NCI-H774 (cell line): ENCODE measurements around the gene LCN12.

Experiments
- DNase-seq: peaks from one replicate; lab custom pipeline; 2025; lab: John Stamatoyannopoulos, UW

LCN12 gene

GRCh38 chr9:136958898-136959850, 7.1 kb downstream of the LCN12 start:
- DNase-seq: no peak

GRCh38 chr9:136960212-136960937, 8.3 kb downstream of the LCN12 start:
- DNase-seq: no peak

DNA sequence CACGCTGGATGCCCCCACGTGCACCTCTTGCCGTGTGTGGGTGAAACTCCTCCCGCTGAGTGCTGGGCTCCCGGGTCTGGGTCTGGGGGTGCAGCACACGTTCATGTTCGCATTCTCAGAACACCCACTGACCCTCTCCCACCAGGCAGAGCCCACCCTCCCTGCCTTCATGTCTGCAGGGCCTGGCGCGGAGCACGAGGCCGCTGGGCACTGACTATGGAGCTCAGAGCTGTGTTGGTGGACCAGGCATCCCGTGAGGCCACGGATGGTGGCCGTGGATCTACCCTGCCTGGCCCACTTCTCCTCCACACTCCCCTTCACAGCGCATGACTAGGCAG, 8.8 kb downstream of the LCN12 start:
- DNase-seq: no peak

- DNase-seq: no peak
Observed at GRCh38 chr9:136961279-136962065, 9.4 kb downstream of the LCN12 start.

DNA sequence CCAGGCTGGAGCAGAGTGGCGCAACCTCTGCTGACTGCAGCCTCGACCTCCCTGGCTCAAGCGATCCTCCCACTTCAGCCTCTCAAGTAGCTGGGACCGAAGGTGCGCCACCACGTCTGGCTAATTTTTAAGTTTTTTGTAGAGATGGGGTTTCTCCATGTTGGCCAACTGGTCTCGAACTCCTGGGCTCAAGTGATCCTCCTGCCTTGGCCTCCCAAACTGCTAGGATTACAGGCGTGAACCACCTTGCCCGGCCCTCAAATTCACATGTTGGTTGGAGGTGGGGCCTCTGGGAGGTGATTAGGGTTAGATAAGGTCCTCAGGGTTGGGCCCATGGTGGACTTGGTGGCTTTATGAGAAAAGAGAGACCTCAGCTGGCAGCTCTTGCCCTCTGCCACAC, 10.1 kb downstream of the LCN12 start:
- no peak for DNase-seq

- no peak for DNase-seq
Observed at GRCh38 chr9:136962701-136963248, 10.7 kb downstream of the LCN12 start.

GRCh38 chr9:136963341-136963740, 11.3 kb downstream of the LCN12 start:
- DNase-seq: no peak

GRCh38 chr9:136963751-136964150, 11.7 kb downstream of the LCN12 start:
- no peak for DNase-seq

DNA sequence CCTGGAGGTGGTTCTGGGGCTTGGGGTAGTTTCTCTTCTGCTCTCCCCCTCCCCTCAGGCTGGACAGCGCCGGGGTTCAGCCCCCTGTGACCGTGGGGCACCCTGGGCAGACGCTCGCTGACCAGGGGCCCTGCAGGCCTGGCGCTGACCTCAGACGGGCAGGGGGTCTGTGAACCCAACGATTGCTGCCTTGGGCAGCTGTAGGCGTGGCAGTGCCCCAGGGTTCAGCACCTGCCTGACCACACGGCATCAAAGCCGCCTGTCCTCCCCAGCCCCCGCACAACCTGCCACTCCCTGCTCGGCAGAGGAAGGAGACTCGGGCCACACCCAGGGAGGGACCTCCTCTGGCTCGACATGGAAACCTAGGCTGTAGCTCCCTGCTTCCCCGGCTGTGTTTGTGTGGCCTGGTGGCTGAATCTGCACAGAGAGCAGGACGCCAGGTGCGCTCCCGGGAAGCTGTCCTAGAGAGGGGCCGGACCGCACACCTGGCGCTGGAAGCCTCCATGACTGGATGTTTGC, 12.2 kb downstream of the LCN12 start:
- DNase-seq: peak; percentile 41

GRCh38 chr9:136964833-136965422, 12.9 kb downstream of the LCN12 start:
- DNase-seq: no peak

DNA sequence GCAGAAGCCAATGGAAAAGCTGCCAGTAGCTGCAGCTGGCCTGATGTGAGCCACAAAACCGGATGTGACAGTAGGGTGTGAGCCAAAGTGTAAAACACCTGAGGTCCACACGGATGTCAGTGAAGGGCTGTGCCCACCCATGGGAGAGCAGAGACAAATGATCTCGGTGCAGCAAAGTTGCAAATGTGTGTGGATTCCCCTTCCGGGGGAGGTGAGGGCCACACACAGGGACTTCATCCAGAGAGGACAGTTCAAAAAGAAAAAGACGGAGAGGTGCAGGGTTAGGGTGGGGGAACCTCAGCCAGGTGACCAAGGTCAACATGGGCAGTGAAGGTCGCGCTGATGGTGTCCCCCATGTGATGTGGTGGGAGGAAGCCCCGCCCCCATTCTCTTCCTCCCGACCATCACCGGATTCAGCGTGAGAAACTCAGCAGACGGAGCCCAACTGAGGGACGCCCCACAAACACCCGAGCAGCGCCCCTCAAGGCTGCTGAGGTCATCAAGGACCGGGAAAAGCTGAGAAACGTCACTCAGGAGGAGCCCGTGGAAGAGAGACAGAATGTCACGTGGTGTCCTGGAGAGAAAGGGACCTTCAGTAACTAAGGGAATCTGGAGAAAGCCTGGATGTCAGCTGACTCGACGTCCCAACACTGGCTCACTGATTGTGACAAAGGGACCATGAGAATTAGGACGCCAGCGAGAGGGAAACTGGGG, 13.9 kb downstream of the LCN12 start:
- no peak for DNase-seq

GRCh38 chr9:136968333-136969127, 16.5 kb downstream of the LCN12 start:
- no peak for DNase-seq

DNA sequence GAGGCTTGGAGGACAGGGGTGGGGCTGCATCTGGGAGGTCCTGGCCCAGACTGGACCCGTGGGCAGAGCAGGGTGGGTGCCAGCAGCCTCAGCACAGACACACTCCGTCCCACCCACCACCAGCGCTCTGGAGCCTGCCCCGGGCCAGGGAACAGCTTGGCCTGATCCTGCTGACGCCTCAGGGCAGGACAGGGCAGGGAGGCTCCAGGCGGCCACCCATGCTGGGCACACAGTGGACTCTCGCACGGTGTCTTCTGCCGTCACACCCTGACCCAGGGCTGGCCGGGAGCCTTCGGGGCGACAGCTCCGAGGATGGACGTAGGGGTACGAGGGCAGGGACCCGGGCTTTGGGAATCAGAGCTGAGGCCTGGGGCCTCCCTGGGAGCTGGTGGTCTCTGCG, 17.1 kb downstream of the LCN12 start:
- DNase-seq: no peak

- DNase-seq: no peak
Observed at GRCh38 chr9:136969774-136970173, 17.7 kb downstream of the LCN12 start.

DNA sequence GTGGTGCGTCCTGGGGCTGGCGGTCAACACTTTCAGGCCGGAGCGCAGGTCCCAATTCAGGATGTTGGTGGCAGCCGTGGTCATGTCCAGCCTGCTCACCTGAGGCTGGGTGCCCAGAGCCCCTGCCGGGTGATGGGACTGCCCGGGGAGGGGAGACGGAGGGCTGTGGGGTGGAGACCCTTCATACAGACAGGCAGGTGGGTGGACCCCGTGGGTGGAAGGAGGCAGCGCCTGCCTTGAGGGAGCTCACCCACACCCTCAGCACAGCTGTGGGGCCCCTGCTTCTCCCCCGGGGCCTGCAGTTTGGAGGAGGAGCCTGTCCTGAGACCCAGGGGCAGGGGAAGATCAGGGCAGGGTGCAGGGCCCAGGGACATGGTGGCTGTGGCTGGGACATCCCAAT, 18.3 kb downstream of the LCN12 start:
- DNase-seq: no peak

GRCh38 chr9:136971746-136972145, 19.7 kb downstream of the LCN12 start:
- DNase-seq: no peak

DNA sequence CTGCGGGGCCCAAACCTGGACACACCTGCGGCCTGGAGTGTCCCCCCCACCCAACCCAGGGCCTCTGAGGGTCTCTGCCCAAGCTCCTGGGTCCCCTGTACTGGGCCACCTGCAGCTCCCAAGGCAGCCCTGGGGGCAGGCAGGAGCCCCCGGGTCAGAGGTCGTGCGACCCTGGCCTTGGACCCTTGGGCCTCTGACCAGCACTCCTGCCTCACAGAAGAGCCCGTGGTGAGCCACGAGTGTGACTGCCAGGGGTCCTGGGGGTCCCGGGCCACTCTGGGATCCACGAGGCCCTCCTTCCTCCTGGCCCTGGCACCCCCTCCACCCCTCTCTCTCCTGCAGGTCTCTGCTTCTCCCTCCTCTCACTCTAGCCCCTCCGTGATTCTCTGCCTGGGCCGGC, 20.3 kb downstream of the LCN12 start:
- DNase-seq: no peak

DNA sequence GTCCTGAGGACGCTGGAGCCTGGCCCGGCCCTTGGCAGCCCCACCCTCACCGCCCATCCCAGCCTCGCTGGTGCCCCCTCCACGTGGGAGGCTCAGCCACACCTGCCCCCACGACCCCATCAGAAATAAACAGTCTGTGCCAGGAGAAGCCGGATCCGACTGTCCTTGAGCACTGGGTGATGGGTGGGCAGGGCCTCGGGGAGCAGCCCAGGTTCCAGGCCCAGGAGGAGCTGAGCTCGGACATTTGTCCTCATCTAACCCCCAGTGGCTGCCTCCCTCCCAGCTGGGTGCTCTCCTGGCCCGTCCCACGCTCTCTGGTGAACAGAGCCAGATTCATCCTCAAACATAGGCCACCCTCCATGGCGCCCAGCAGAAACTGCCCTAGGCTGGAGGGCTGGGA, 20.7 kb downstream of the LCN12 start:
- no peak for DNase-seq

GRCh38 chr9:136973618-136974617, 21.8 kb downstream of the LCN12 start:
- no peak for DNase-seq
